ENCODE measurements around the gene RANBP3. TPM values are rescaled to one million over a fixed set of nuclear protein-coding genes. Genes with fewer than 3 reads are reported as not detected.

RANBP3 gene
- total RNA-seq, 1 experiment from 2014 or later: 44.1 TPM

DNA sequence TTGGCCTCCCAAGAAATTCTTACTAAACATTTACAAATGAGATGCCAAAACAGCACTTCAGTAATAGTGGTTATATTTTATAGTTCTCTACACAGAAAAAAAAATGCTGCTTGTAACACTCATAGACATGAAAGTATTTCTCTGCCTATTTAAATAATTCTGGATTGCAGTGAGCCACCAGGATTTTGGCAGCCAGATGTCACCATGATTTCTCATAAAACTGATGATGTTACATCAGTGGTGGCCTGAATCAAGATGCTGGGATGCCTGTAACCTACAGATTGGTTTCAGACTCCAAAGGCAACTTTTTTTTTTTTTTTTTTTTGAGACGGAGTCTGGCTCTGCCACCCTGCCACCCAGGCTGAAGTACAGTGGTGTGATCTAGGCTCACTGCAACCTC lies 66.6 kb downstream of the RANBP3 start:
- Histone ChIP-seq H3K36me3 (ENCODE audit: low read depth) (no peaks in the 10 kb centered on the region), H3K4me3 (no peak overlapping the region), H3F3A (ENCODE audit: insufficient read depth, low read depth) (no peaks in the 10 kb centered on the region; the same call in none of the 2 replicates), H4K20me1 (ENCODE audit: insufficient read depth) (no peaks in the 10 kb centered on the region), H3K27ac (no peak overlapping the region), H3K27me3 (ENCODE audit: insufficient read depth, low read depth) (no peaks in the 10 kb centered on the region), H3K9me3 (ENCODE audit: insufficient read depth, low read depth) (no peaks in the 10 kb centered on the region), H3K4me1 (replicated peaks; ENCODE audit: insufficient read depth) (peaks cover 23% of the 10 kb centered on the region), H3K9me2 (ENCODE audit: insufficient read depth) (no peaks in the 10 kb centered on the region), H3K4me2 (no peak overlapping the region), H3K79me2 (ENCODE audit: low read depth) (no peaks in the 10 kb centered on the region), H2AFZ (no peak overlapping the region)
- CTCF ChIA-PET: no interaction called here
- intact Hi-C loops (cut with micrococcal nuclease; ENCODE audit: unreplicated experiment): no loop called here
- DNase-seq: no peak
- POLR2A ChIA-PET (ENCODE audit: unreplicated experiment): no interaction called here
- TF ChIP-seq EZH2 (IDR thresholded peaks at IDR 0.05; ENCODE audit: low read depth) (no peak), CTCF (conservative IDR thresholded peaks at IDR 0.05) (no peak)
- no TSS peak for BruUV-seq (replicated peaks)

DNA sequence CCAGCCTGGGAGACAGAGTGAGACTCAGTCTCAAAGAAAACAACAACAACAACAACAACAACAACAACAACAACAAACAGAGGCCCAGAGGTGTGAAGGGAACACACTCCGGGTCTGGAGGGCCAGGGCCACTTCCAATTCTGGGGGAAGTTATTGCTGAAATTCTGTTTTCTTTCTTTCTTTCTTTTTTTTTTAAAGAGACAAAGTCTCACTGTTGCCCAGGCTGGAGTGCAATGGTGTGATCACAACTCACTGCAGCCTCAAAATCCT lies 67.4 kb downstream of the RANBP3 start:
- H3K27me3 ChIP-seq (ENCODE audit: insufficient read depth, low read depth): no peaks in the 10 kb centered on the region
- no peaks in the 10 kb centered on the region; the same call in none of the 2 replicates for H3F3A ChIP-seq (ENCODE audit: insufficient read depth, low read depth)
- no peak for DNase-seq
- ChIA-PET POLR2A (ENCODE audit: unreplicated experiment) (no interaction called here), CTCF (no interaction called here)
- H3K36me3 ChIP-seq (ENCODE audit: low read depth): no peaks in the 10 kb centered on the region
- no TSS peak for BruUV-seq (replicated peaks)
- H3K4me3 ChIP-seq: no peak overlapping the region
- intact Hi-C loops (cut with micrococcal nuclease; ENCODE audit: unreplicated experiment): no loop called here
- no peak for TF ChIP-seq CTCF (conservative IDR thresholded peaks at IDR 0.05)
- no peak for TF ChIP-seq EZH2 (IDR thresholded peaks at IDR 0.05; ENCODE audit: low read depth)
- no peaks in the 10 kb centered on the region for H4K20me1 ChIP-seq (ENCODE audit: insufficient read depth)
- peaks cover 15% of the 10 kb centered on the region for H3K4me1 ChIP-seq (replicated peaks; ENCODE audit: insufficient read depth)
- H3K27ac ChIP-seq: no peak overlapping the region
- H3K9me2 ChIP-seq (ENCODE audit: insufficient read depth): no peaks in the 10 kb centered on the region
- H2AFZ ChIP-seq: no peak overlapping the region
- H3K9me3 ChIP-seq (ENCODE audit: insufficient read depth, low read depth): no peaks in the 10 kb centered on the region
- H3K4me2 ChIP-seq: no peak overlapping the region
- no peaks in the 10 kb centered on the region for H3K79me2 ChIP-seq (ENCODE audit: low read depth)

DNA sequence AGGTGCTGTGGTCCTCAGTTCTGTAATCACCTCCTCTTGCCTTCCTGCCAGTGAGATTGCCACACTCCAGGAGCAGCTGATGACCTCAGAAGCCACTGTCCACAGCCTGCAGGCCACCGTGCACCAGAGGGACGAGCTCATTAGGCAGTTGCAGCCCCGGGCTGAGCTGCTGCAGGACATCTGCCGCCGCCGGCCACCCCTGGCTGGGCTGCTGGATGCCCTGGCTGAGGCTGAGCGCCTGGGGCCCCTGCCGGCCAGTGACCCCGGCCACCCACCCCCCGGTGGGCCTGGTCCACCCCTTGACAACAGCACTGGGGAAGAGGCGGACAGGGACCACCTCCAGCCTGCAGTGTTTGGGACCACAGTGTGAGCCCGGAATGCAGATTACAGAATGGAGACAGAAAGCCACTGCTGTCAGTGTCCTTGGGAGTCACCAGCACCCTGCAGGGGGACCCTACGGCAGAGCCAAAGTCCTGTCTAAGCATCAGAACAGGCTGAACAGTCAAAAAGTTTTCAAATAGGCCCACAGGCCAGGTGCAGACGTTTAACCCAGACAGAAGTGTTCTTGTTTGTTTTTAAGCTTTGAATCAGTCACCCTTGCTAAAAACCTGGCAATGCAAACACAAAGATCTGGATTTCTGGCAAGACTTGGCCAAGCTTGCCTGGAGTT lies 69.0 kb downstream of the RANBP3 start:
- Histone ChIP-seq H3F3A (ENCODE audit: insufficient read depth, low read depth) (no peaks in the 10 kb centered on the region), H3K27me3 (ENCODE audit: insufficient read depth, low read depth) (no peaks in the 10 kb centered on the region), H3K9me2 (ENCODE audit: insufficient read depth) (no peaks in the 10 kb centered on the region), H3K79me2 (ENCODE audit: low read depth) (no peaks in the 10 kb centered on the region), H2AFZ (no peak overlapping the region), H3K27ac (no peak overlapping the region), H3K4me3 (no peak overlapping the region), H3K4me1 (replicated peaks; ENCODE audit: insufficient read depth) (0 out of 2 replicates have a peak, but pooled peaks cover 4% of the 10 kb centered on the region), H3K9me3 (ENCODE audit: insufficient read depth, low read depth) (no peaks in the 10 kb centered on the region), H3K36me3 (ENCODE audit: low read depth) (no peaks in the 10 kb centered on the region), H3K4me2 (no peak overlapping the region), H4K20me1 (ENCODE audit: insufficient read depth) (no peaks in the 10 kb centered on the region)
- ChIA-PET CTCF (no interaction called here), POLR2A (ENCODE audit: unreplicated experiment) (no interaction called here)
- no peak for DNase-seq
- TF ChIP-seq CTCF (conservative IDR thresholded peaks at IDR 0.05) (no peak), EZH2 (IDR thresholded peaks at IDR 0.05; ENCODE audit: low read depth) (no peak)
- no TSS peak for BruUV-seq (replicated peaks)
- intact Hi-C loops (cut with micrococcal nuclease; ENCODE audit: unreplicated experiment): no loop called here

All from PC-9 (cell line).